ENCODE measurements around the gene TOR4A. TPM values are rescaled to one million over a fixed set of nuclear protein-coding genes. Genes with fewer than 3 reads are reported as not detected.

The TOR4A gene
- total RNA-seq, 4 donors from 2014 or later = 3.3 to 9.0 (median 6.6) TPM

- no peak for TF ChIP-seq CTCF (IDR thresholded peaks at IDR 0.05; ENCODE audit: low read depth)
Observed at GRCh38 chr9:137269231-137269772, 8.2 kb upstream of the TOR4A start.

GRCh38 chr9:137270929-137271695, 6.4 kb upstream of the TOR4A start:
- no peak for TF ChIP-seq CTCF (IDR thresholded peaks at IDR 0.05; ENCODE audit: low read depth)

GRCh38 chr9:137271696-137272076, 5.8 kb upstream of the TOR4A start:
- TF ChIP-seq CTCF (IDR thresholded peaks at IDR 0.05; ENCODE audit: low read depth) = no peak

- no peak for TF ChIP-seq CTCF (IDR thresholded peaks at IDR 0.05; ENCODE audit: low read depth)
Observed at GRCh38 chr9:137272241-137273094, 5.1 kb upstream of the TOR4A start.

- TF ChIP-seq CTCF (IDR thresholded peaks at IDR 0.05; ENCODE audit: low read depth) = no peak
Observed at GRCh38 chr9:137273095-137273490, 4.4 kb upstream of the TOR4A start.

GRCh38 chr9:137273611-137274320, 3.8 kb upstream of the TOR4A start:
- TF ChIP-seq CTCF (IDR thresholded peaks at IDR 0.05; ENCODE audit: low read depth) = no peak
